Stimulated activated CD4-positive, alpha-beta T cell treated with anti-CD3 and anti-CD28 coated beads, TNF-alpha, amount 100 ng/mL, for 48 hours (primary cell): ENCODE results near the gene RASGRP4.
A peak's percentile ranks its signal among the peaks of the same experiment; 100 is the strongest.
"Not testable (repeated sequence)": the region's sequence is repeated elsewhere in the genome, so short reads cannot be mapped to it uniquely, and the experiment has no call there.

Experiments used
- DNase-seq, 3 donors: peaks; one replicate each; pipeline ENCODE4 v3.0.0-alpha.2; 2020; ENCODE audit warnings: low read depth in 3 of 3

RASGRP4 gene

DNA sequence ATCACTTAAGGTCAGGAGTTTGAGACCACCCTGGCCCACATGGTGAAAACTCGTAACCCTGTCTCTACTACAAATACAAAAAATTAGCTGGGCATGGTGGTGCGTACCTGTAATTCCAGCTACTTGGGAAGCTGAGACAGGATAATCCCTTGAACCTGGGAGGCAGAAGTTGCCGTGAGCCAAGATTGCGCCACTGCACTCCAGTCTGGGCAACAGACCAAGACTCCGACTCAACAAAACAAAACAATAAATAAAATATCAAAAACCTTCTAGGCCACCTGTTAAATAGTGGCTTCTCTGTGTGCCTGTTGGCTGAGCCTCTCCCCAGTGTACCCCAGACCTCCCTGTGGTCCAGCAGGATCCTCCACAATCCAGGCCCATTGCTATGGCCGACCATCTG is 54.9 kb downstream of the RASGRP4 start:
- DNase-seq = no peak

DNA sequence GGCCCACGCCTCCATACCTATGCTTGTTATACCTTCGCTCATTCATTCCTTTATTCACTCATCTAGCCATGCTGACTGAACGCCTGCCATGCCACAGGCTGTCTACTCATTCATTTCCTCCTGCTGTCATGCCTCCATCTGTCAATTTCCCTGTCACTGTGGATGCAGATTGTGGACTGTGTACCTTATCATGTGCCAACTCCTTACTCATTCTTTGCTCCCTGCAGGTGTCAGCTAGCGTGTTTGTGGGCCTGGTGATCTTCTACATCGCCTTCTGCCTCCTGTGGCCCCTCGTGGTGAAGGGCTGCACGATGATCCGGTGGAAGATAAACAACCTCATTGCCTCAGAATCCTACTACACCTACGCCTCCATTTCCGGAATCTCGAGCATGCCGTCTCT is 55.7 kb downstream of the RASGRP4 start:
- DNase-seq = no peak

DNA sequence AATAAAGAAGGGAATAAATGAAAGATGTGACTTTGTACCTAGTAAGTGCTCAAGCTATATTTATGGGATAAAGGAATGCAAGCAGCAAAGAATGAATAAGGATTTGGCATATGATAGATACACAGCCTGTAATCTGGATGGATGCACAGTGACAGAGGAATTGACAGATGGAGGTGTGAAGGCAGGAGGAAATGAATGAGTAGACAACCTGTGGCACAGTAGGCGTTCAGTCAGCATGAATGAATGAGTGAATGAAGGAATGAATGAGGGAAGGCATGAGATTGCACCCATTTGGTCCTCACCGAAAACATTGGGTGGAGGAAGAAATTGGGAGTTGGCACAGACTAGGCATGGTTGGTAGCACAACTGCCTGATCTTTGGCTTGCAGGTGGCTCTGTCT is 56.4 kb downstream of the RASGRP4 start:
- no peak for DNase-seq

DNA sequence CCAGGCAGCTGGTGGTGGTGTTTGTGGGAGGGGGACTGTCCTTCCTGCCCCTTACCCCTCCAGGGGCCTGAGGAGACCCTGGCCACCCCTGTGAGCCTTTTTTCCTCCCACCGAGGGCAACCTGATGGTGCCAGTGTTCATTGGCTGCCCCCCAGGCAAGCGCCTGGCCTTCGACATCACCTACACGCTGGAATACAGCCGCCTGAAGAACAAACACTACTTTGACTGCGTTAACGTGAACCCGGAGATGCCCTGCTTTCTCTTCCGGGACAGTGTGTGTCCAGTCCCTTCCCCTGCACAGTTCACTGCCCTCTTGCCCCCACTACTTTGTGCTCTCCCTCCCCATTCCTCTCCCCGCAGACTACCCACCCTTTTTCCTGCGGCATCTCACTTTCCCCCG is 59.0 kb downstream of the RASGRP4 start:
- no peak for DNase-seq

DNA sequence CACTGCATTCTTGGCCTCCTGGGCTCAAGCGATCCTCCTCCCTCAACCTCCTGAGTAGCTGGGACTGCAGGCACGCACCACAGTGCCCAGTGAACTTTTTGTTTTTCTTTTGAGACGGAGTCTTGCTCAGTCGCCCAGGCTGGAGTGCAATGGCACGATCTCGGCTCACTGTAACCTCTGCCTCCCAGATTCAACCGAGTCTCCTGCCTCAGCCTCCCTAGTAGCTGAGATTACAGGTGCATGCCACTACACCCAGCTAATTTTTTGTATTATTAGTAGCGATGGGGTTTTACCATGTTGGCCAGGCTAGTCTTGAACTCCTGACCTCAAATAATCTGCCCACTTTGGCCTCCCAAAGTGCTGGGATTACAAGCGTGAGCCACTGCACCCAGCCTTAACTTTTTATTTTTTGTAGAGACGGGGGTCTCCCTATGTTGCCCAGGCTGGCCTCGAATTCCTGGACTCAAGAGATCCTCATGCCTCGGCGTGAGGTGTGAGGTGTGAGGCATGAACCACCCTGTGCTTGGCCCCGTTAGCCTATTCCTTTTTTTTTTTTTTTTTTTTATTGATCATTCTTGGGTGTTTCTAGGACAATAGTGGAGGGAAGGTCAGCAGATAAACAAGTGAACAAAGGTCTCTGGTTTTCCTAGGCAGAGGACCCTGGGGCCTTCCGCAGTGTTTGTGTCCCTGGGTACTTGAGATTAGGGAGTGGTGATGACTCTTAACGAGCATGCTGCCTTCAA is 62.9 kb downstream of the RASGRP4 start:
- not testable (repeated sequence) for DNase-seq

- peak; percentile 75 to 94 (median 80) for DNase-seq
Measured at GRCh38 chr19:38362076-38362945, 63.7 kb downstream of the RASGRP4 start.

GRCh38 chr19:38361633-38362075 is 64.4 kb downstream of the RASGRP4 start:
- peak; percentile 51 to 79 (median 57) for DNase-seq

DNA sequence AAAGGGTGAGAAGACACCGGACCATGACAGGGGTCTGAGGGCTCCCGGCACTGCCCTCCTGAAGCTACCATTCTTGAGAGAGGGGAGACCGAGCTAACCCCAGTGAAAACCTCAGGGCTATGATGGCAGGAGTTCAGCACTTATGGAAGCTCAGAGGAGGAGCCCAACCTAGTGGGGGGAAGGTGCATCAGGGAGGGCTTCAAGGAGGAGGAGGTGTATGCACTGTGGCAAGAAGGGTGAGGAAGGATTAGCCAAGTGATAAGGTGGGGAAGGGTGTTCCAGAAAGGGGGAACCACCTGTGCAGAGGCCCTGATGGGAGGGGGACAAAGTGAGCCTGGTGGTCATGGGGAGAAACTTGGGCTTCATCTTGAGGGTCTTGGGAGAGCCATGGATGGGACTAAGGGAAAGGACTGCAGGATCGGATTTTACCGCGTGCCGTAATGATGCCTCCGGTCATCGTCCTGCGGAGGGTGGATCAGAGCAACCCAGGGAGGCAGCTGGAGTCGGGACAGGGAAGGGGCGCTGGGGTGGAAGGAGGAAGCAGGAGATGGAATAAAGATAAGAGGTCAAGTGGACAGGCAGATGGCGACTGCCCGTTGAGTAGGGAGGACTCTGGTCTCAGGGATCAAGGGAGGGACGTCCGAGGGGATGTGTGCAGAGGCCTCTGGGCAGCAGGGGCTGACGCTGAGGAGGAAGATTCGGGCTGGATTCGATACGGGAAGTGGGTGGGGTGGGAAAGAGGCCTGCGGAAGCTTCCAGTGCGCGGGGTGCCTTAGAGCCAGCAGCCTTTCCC is 65.0 kb downstream of the RASGRP4 start:
- DNase-seq = no peak

- no peak for DNase-seq
Measured at GRCh38 chr19:38360351-38360750, 65.7 kb downstream of the RASGRP4 start.

GRCh38 chr19:38359242-38360021 is 66.6 kb downstream of the RASGRP4 start:
- DNase-seq = no peak
